IMR-90 (cell line): ENCODE data around the gene ABCC4. TPM values are rescaled to one million over a fixed set of nuclear protein-coding genes. Genes with fewer than 3 reads are reported as not detected.

Experiments used
- ATAC-seq: fragments of 200-7000 bp; cut with Tn5 transposase; 2 replicates; pipeline ENCODE4 v1.9.1; 2020; ENCODE audit warnings: low read depth, mild to moderate bottlenecking, moderate library complexity
- BruUV-seq: library from RNA; stranded (reverse); fragments of 400-500 nt; replicated peaks from 2 replicates; lab custom pipeline; 2021; lab: Mats Ljungman, UMichigan
- CTCF ChIA-PET: fragments of 300-600 bp; formaldehyde crosslinking; extraction: SDS; loops from one replicate; lab custom pipeline; 2021; ENCODE audit warnings: antibody characterized with exemption; lab: Yijun Ruan, JAX
- POLR2A ChIA-PET: fragments of 300-600 bp; sonication (Branson Sonifier 250); formaldehyde crosslinking; loops from one replicate; lab custom pipeline; 2022; ENCODE audit warnings: antibody characterized with exemption; ENCODE audit not compliant: unreplicated experiment; lab: Charles Lee
- DNase-seq: peaks from one replicate; pipeline ENCODE4 v3.0.0; 2013
- H2AFZ ChIP-seq: replicated peaks from 2 replicates; pipeline ENCODE3; 2013; ENCODE audit warnings: low read length, mild to moderate bottlenecking; ENCODE audit not compliant: poor library complexity
- H2AK5ac ChIP-seq: 2 replicates; pipeline ENCODE4 v1.6.1; 2013; ENCODE audit warnings: low read depth, low read length, inconsistent platforms
- H2AK9ac ChIP-seq: replicated peaks from 2 replicates; pipeline ENCODE3; 2013; ENCODE audit warnings: mild to moderate bottlenecking, low read depth, low read length, moderate library complexity; ENCODE audit not compliant: poor library complexity
- H2BK120ac ChIP-seq: 2 replicates; pipeline ENCODE4 v1.6.1; 2013; ENCODE audit warnings: low read depth, low read length, inconsistent platforms
- H2BK15ac ChIP-seq: 3 replicates; pipeline ENCODE4 v1.6.1; 2013; ENCODE audit warnings: low read depth, low read length, inconsistent platforms
- H2BK20ac ChIP-seq: 2 replicates; pipeline ENCODE4 v1.6.1; 2013; ENCODE audit warnings: low read depth, mild to moderate bottlenecking, inconsistent platforms, low read length, moderate library complexity
- H2BK5ac ChIP-seq: 2 replicates; pipeline ENCODE4 v1.6.1; 2013; ENCODE audit warnings: mild to moderate bottlenecking, low read depth, low read length, inconsistent platforms; ENCODE audit not compliant: poor library complexity, severe bottlenecking
- H3K14ac ChIP-seq: replicated peaks from 2 replicates; pipeline ENCODE4 v1.6.1; 2013; ENCODE audit warnings: low read depth, low read length, inconsistent platforms
- H3K18ac ChIP-seq: 2 replicates; pipeline ENCODE4 v1.6.1; 2013; ENCODE audit warnings: low read depth, low read length, control low read depth
- H3K23ac ChIP-seq: 2 replicates; pipeline ENCODE4 v1.6.1; 2013; ENCODE audit warnings: low read depth, low read length, inconsistent platforms
- H3K27ac ChIP-seq: 2 replicates; pipeline ENCODE4 v1.5.1; 2013; ENCODE audit warnings: mild to moderate bottlenecking, control low read depth, low read length; ENCODE audit not compliant: insufficient read depth
- H3K27me3 ChIP-seq: 2 replicates; pipeline ENCODE4 v1.6.1; 2013; ENCODE audit warnings: low read length; ENCODE audit not compliant: control insufficient read depth, insufficient read depth
- H3K36me3 ChIP-seq: 2 replicates; pipeline ENCODE4 v1.6.1; 2013; ENCODE audit warnings: low read length, mixed read lengths; ENCODE audit not compliant: control insufficient read depth, insufficient read depth
- H3K4ac ChIP-seq: 2 replicates; pipeline ENCODE4 v1.6.1; 2013; ENCODE audit warnings: low read depth, low read length, inconsistent platforms
- H3K4me1 ChIP-seq: 2 replicates; pipeline ENCODE4 v1.6.1; 2013; ENCODE audit warnings: low read length, mixed read lengths; ENCODE audit not compliant: control insufficient read depth, insufficient read depth
- H3K4me2 ChIP-seq: 2 replicates; pipeline ENCODE4 v1.6.1; 2013; ENCODE audit warnings: low read depth, mild to moderate bottlenecking, control low read depth, low read length, moderate library complexity
- H3K4me3 ChIP-seq: 2 replicates; pipeline ENCODE4 v1.5.1; 2013; ENCODE audit warnings: low read depth, mild to moderate bottlenecking, control low read depth, low read length, moderate library complexity; ENCODE audit not compliant: insufficient read depth
- H3K56ac ChIP-seq: 2 replicates; pipeline ENCODE4 v1.6.1; 2013; ENCODE audit warnings: low read length, inconsistent platforms; ENCODE audit not compliant: insufficient read depth; ENCODE audit errors: extremely low read depth
- H3K79me1 ChIP-seq, 2 experiments: 2 replicates each; pipeline ENCODE4 v1.6.1; 2013; ENCODE audit warnings: low read length in 2 of 2, inconsistent platforms in 1 of 2, low read depth in 1 of 2
- H3K9ac ChIP-seq: 2 replicates; pipeline ENCODE4 v1.6.1; 2013; ENCODE audit warnings: low read depth, low read length, control low read depth
- H3K9me1 ChIP-seq: 2 replicates; pipeline ENCODE4 v1.6.1; 2013; ENCODE audit warnings: low read length, inconsistent platforms; ENCODE audit not compliant: insufficient read depth
- H3K9me3 ChIP-seq: 2 replicates; pipeline ENCODE4 v1.6.1; 2013; ENCODE audit warnings: low read length; ENCODE audit not compliant: control insufficient read depth, insufficient read depth
- H4K20me1 ChIP-seq: 2 replicates; pipeline ENCODE4 v1.6.1; 2013; ENCODE audit warnings: low read length, inconsistent platforms; ENCODE audit not compliant: insufficient read depth
- H4K5ac ChIP-seq: 2 replicates; pipeline ENCODE4 v1.6.1; 2013; ENCODE audit warnings: mild to moderate bottlenecking, low read depth, low read length, control low read depth
- H4K8ac ChIP-seq, 2 experiments: 2 replicates each; pipeline ENCODE4 v1.6.1; 2013; ENCODE audit warnings: low read depth in 2 of 2, low read length in 2 of 2, control low read depth in 1 of 2, inconsistent platforms in 1 of 2
- H4K91ac ChIP-seq: 2 replicates; pipeline ENCODE4 v1.6.1; 2013; ENCODE audit warnings: low read depth, low read length, inconsistent platforms; ENCODE audit not compliant: insufficient read depth
- BHLHE40 ChIP-seq: fragments of 150-350 bp; IDR thresholded peaks from 2 replicates; pipeline ENCODE4 v1.6.1; 2016; ENCODE audit warnings: mild to moderate bottlenecking, low read depth, low read length
- CEBPB ChIP-seq: IDR thresholded peaks from 2 replicates; pipeline ENCODE4 v1.6.1; 2012; ENCODE audit warnings: low read depth, low read length, improper control_type of control experiment
- CHD1 ChIP-seq: IDR thresholded peaks from 2 replicates; pipeline ENCODE4 v1.6.1; 2012; ENCODE audit warnings: low read depth, low read length, improper control_type of control experiment
- CTCF ChIP-seq: conservative IDR thresholded peaks from 2 replicates; pipeline ENCODE4 v1.5.1; 2012; ENCODE audit warnings: mild to moderate bottlenecking, low read depth, low read length, improper control_type of control experiment
- ELK1 ChIP-seq: fragments of 150-350 bp; IDR thresholded peaks from 2 replicates; pipeline ENCODE4 v1.6.1; 2016; ENCODE audit warnings: low read depth, mild to moderate bottlenecking, low read length, moderate library complexity, borderline replicate concordance
- FOS ChIP-seq: fragments of 150-350 bp; IDR thresholded peaks from 2 replicates; pipeline ENCODE4 v1.6.1; 2016; ENCODE audit warnings: low read depth, low read length
- MAFK ChIP-seq: IDR thresholded peaks from 2 replicates; pipeline ENCODE4 v1.6.1; 2012; ENCODE audit warnings: low read depth, low read length, improper control_type of control experiment
- MAZ ChIP-seq: IDR thresholded peaks from 2 replicates; pipeline ENCODE4 v1.6.1; 2012; ENCODE audit warnings: low read depth, mild to moderate bottlenecking, low read length, improper control_type of control experiment, moderate library complexity, borderline replicate concordance
- MXI1 ChIP-seq: IDR thresholded peaks from 2 replicates; pipeline ENCODE4 v1.6.1; 2012; ENCODE audit warnings: low read depth, mild to moderate bottlenecking, low read length, moderate library complexity, borderline replicate concordance
- NFE2L2 ChIP-seq: fragments of 150-350 bp; IDR thresholded peaks from 2 replicates; pipeline ENCODE4 v1.6.1; 2016; ENCODE audit warnings: low read depth, mild to moderate bottlenecking, low read length
- POLR2A ChIP-seq: IDR thresholded peaks from 2 replicates; pipeline ENCODE4 v1.6.1; 2012; ENCODE audit warnings: mild to moderate bottlenecking, low read depth, low read length
- RAD21 ChIP-seq: IDR thresholded peaks from 2 replicates; pipeline ENCODE4 v1.6.1; 2012; ENCODE audit warnings: low read length, improper control_type of control experiment
- RCOR1 ChIP-seq: IDR thresholded peaks from 2 replicates; pipeline ENCODE4 v1.6.1; 2012; ENCODE audit warnings: mild to moderate bottlenecking, low read length, improper control_type of control experiment; ENCODE audit not compliant: insufficient replicate concordance
- RFX5 ChIP-seq: IDR thresholded peaks from 2 replicates; pipeline ENCODE4 v1.8.0; 2012; ENCODE audit warnings: low read depth, mild to moderate bottlenecking, low read length, moderate library complexity
- SMC3 ChIP-seq: fragments of 150-350 bp; IDR thresholded peaks from 2 replicates; pipeline ENCODE4 v1.6.1; 2016; ENCODE audit warnings: low read depth, mild to moderate bottlenecking, antibody characterized with exemption, low read length, moderate library complexity
- USF2 ChIP-seq: fragments of 150-350 bp; IDR thresholded peaks from 2 replicates; pipeline ENCODE4 v1.6.1; 2017; ENCODE audit warnings: mild to moderate bottlenecking, antibody characterized with exemption, low read length, low read depth
- WGBS, 2 experiments: methylation state at CpG; one replicate each; pipeline versions ENCODE4 v1.1.5 to v1.1.7; 2013; ENCODE audit warnings: missing lambda C conversion rate in 2 of 2; ENCODE audit not compliant: insufficient read length in 1 of 2; ENCODE audit errors: extremely low coverage in 2 of 2; 5-methylcytosine and 5-hydroxymethylcytosine counted together
- dilution Hi-C: fragments of 300-500 bp; cut with HindIII; formaldehyde crosslinking; loops from one replicate; pipeline ENCODE4 v1.14.3; 2018; ENCODE audit warnings: low sequenced_read_pairs; ENCODE audit not compliant: unreplicated experiment
- in situ Hi-C: fragments of 300-500 bp; cut with MboI; formaldehyde crosslinking; loops from 3 replicates; pipeline ENCODE4 v1.14.3; 2019; ENCODE audit warnings: low sequenced_read_pairs, inconsistent platforms, mixed read lengths
- intact Hi-C: fragments of 100-400 bp; cut with micrococcal nuclease; formaldehyde crosslinking; loops from 2 replicates; pipeline ENCODE4 v1.10.0; 2022
- polyA plus RNA-seq, 3 experiments: library from polyadenylated mRNA; depleted of rRNA; stranded (reverse); fragments of >200 nt; gene quantifications; 2 replicates each; pipeline ENCODE4 v1.2.3, GENCODE V29; 2012; ENCODE audit warnings: low replicate concordance in 1 of 3
- total RNA-seq: library from RNA; depleted of rRNA; stranded (reverse); fragments of >200 nt; gene quantifications from 2 replicates; pipeline ENCODE4 v1.2.3, GENCODE V29; 2012

ABCC4 gene
- total and polyA plus RNA-seq, 2 of the 4 experiments (the other 2 are of a cell fraction), result 16.6 to 41.4 TPM

GRCh38 chr13:94978516-94978915 lies 322.7 kb downstream of the ABCC4 start:
- H3K27me3 ChIP-seq, result peaks cover 16% of the 10 kb centered on the region
- in situ Hi-C loops (no loop called here), dilution Hi-C loops (no loop called here), intact Hi-C loops (no loop called here)
- H3K14ac ChIP-seq, result no peak overlapping the region
- H4K8ac ChIP-seq, result no peak overlapping the region
- no peak overlapping the region for H2BK5ac ChIP-seq
- ChIA-PET CTCF (no interaction called here), POLR2A (no interaction called here)
- H3K56ac ChIP-seq, result no peak overlapping the region
- no peak overlapping the region for H4K5ac ChIP-seq
- H4K20me1 ChIP-seq, result no peaks in the 10 kb centered on the region
- no peak overlapping the region for H4K91ac ChIP-seq
- H3K4me3 ChIP-seq, result no peak overlapping the region
- H3K4me2 ChIP-seq, result no peak overlapping the region
- H2AK5ac ChIP-seq, result no peak overlapping the region
- H3K27ac ChIP-seq, result no peak overlapping the region
- H3K18ac ChIP-seq, result no peak overlapping the region
- no CpG with 5 or more reads among the region's 3 CpGs for WGBS, 2 experiments
- TF ChIP-seq RFX5 (no peak), MAFK (no peak), POLR2A (no peak), RCOR1 (no peak), RAD21 (no peak), USF2 (no peak), NFE2L2 (no peak), FOS (no peak), BHLHE40 (no peak), CTCF (no peak), CHD1 (no peak), MAZ (no peak), ELK1 (no peak), SMC3 (no peak), CEBPB (no peak), MXI1 (no peak)
- no peak overlapping the region for H2BK120ac ChIP-seq
- H3K4ac ChIP-seq, result no peak overlapping the region
- no peaks in the 10 kb centered on the region for H3K79me1 ChIP-seq
- H3K36me3 ChIP-seq, result no peaks in the 10 kb centered on the region
- no peaks in the 10 kb centered on the region for H3K9me1 ChIP-seq
- no peaks in the 10 kb centered on the region; the same call in 1 of the 2 replicates for H3K9me3 ChIP-seq
- H2AK9ac ChIP-seq, result no peak overlapping the region
- no peak overlapping the region for H3K9ac ChIP-seq
- no peak overlapping the region for H3K23ac ChIP-seq
- H3K4me1 ChIP-seq, result no peaks in the 10 kb centered on the region
- no peak overlapping the region for H2BK20ac ChIP-seq
- DNase-seq (no peak), ATAC-seq (no peak)
- H2BK15ac ChIP-seq, result no peak overlapping the region
- BruUV-seq, result no TSS peak
- no peak overlapping the region for H2AFZ ChIP-seq
